Bronchus fibroblast of lung (primary cell): Measurements from ENCODE around the gene NUMB. TPM values are rescaled to one million over a fixed set of nuclear protein-coding genes. Genes with fewer than 3 reads are reported as not detected.

Experiments
- total RNA-seq: library from RNA; depleted of rRNA; stranded (reverse); fragments of >200 nt; gene quantifications from 2 replicates; pipeline ENCODE4 v1.2.3, GENCODE V29; 2015

Gene NUMB
- 21.9 and 23.0 TPM in 2 replicates for total RNA-seq

GRCh38 chr14:73458183-73458976 lies at the start of gene NUMB:
NUMB (minus strand) TSS chr14:73458546; CDS start chr14:73355751, 102,795 bp downstream.

GRCh38 chr14:73237219-73237785 lies 221.0 kb downstream of the NUMB start, which contains the start of gene PAPLN:
PAPLN (plus strand) TSS chr14:73237506; CDS start chr14:73239779, 2,273 bp downstream.

Other genes with a start within 250 kb of the NUMB start
- 6.4 and 6.5 TPM in 2 replicates for gene PAPLN, start 221.0 kb downstream of the NUMB start, total RNA-seq
- 14.5 and 15.2 TPM in 2 replicates for gene RIOX1, start 32.4 kb upstream of the NUMB start, total RNA-seq
- 2.8 and 4.5 TPM in 2 replicates for gene ACOT1, start 78.6 kb upstream of the NUMB start, total RNA-seq
- gene HEATR4, start 100.4 kb upstream of the NUMB start, total RNA-seq: not detected in 2 replicates
- 27.9 and 29.4 TPM in 2 replicates for gene ACOT2, start 110.7 kb upstream of the NUMB start, total RNA-seq
- gene ACOT4, start 133.3 kb upstream of the NUMB start, total RNA-seq: 1.6 and 1.8 TPM in 2 replicates
- not detected in 2 replicates for gene ACOT6, start 154.0 kb upstream of the NUMB start, total RNA-seq
- 3.0 and 6.1 TPM in 2 replicates for gene DNAL1, start 186.4 kb upstream of the NUMB start, total RNA-seq